OCI-LY7 (cell line): ENCODE measurements around the gene GAL. TPM values are rescaled to one million over a fixed set of nuclear protein-coding genes. Genes with fewer than 3 reads are reported as not detected.

Experiments used
- BruUV-seq: library from RNA; stranded (reverse); fragments of 400-500 nt; replicated peaks from 2 replicates; lab custom pipeline; 2021; lab: Mats Ljungman, UMichigan
- CTCF ChIA-PET: fragments of 300-600 bp; sonication (Branson Sonifier 250); formaldehyde crosslinking; loops from one replicate; lab custom pipeline; 2022; ENCODE audit warnings: antibody characterized with exemption; ENCODE audit not compliant: unreplicated experiment; lab: Charles Lee
- POLR2A ChIA-PET: fragments of 300-600 bp; sonication (Branson Sonifier 250); formaldehyde crosslinking; loops from one replicate; lab custom pipeline; 2022; ENCODE audit warnings: antibody characterized with exemption; lab: Charles Lee
- DNase-seq: peaks from one replicate; pipeline ENCODE4 v3.0.0-alpha.2; 2015; ENCODE audit warnings: low spot score
- H2AFZ ChIP-seq: fragments of 200-600 bp; sonication (generic), shearing (Covaris generic); 2 replicates; pipeline ENCODE4 v1.6.1; 2014; ENCODE audit warnings: mild to moderate bottlenecking, antibody characterized with exemption, low read length, moderate library complexity
- H3K27ac ChIP-seq: fragments of 200-600 bp; sonication (generic); 2 replicates; pipeline ENCODE4 v1.5.1; 2014; ENCODE audit warnings: mixed run types, low read depth, mild to moderate bottlenecking, moderate library complexity, low read length, inconsistent platforms; ENCODE audit not compliant: poor library complexity, severe bottlenecking
- H3K36me3 ChIP-seq: fragments of 200-600 bp; sonication (generic); 2 replicates; pipeline ENCODE4 v1.6.1; 2014; ENCODE audit warnings: mild to moderate bottlenecking, antibody characterized with exemption, low read length, moderate library complexity, mixed read lengths; ENCODE audit not compliant: insufficient read depth
- H3K4me1 ChIP-seq: fragments of 200-600 bp; sonication (generic); 2 replicates; pipeline ENCODE4 v1.5.1; 2014; ENCODE audit warnings: mild to moderate bottlenecking, low read length; ENCODE audit not compliant: insufficient read depth, poor library complexity, severe bottlenecking
- H3K4me2 ChIP-seq: fragments of 200-600 bp; sonication (generic); 2 replicates; pipeline ENCODE4 v1.6.1; 2014; ENCODE audit warnings: mild to moderate bottlenecking, low read length
- H3K4me3 ChIP-seq: fragments of 200-600 bp; sonication (generic); 2 replicates; pipeline ENCODE4 v1.5.1; 2014; ENCODE audit warnings: mild to moderate bottlenecking, low read depth, low read length; ENCODE audit not compliant: poor library complexity, severe bottlenecking
- H3K79me2 ChIP-seq: fragments of 200-600 bp; sonication (generic); 2 replicates; pipeline ENCODE4 v1.6.1; 2016; ENCODE audit warnings: low read depth, mild to moderate bottlenecking, low read length, moderate library complexity, mixed read lengths; ENCODE audit not compliant: insufficient read depth
- H3K9me2 ChIP-seq: fragments of 200-600 bp; sonication (generic); 2 replicates; pipeline ENCODE4 v1.6.1; 2016; ENCODE audit warnings: mild to moderate bottlenecking, low read length, mixed read lengths; ENCODE audit not compliant: insufficient read depth
- H3K9me3 ChIP-seq: fragments of 200-600 bp; sonication (generic); 2 replicates; pipeline ENCODE4 v1.6.1; 2014; ENCODE audit warnings: mild to moderate bottlenecking, mixed run types, low read length, mixed read lengths
- H4K20me1 ChIP-seq: fragments of 200-600 bp; sonication (generic); 2 replicates; pipeline ENCODE4 v1.6.1; 2014; ENCODE audit warnings: mild to moderate bottlenecking, antibody characterized with exemption, low read length, moderate library complexity, mixed read lengths; ENCODE audit not compliant: insufficient read depth
- EZH2phosphoT487 ChIP-seq: fragments of 200-600 bp; sonication (generic); IDR thresholded peaks from 2 replicates; pipeline ENCODE4 v1.6.1; 2018; ENCODE audit warnings: low read depth, borderline replicate concordance, mild to moderate bottlenecking, mixed run types, antibody characterized with exemption, low read length, moderate library complexity, mixed read lengths
- intact Hi-C: fragments of 100-400 bp; cut with micrococcal nuclease; formaldehyde crosslinking; loops from one replicate; pipeline ENCODE4 v1.10.0; 2022; ENCODE audit not compliant: unreplicated experiment
- total RNA-seq, 2 experiments: library from RNA; depleted of rRNA in 1 of 2; stranded (reverse); fragments of >200 nt in 1 of 2; shearing (Covaris generic) in 1 of 2; gene quantifications; 2 replicates each; pipeline ENCODE4 v1.2.3, GENCODE V29; 2014 to 2022
- TF ChIP-seq, protein P1 (sequence below): fragments of 200-600 bp; sonication (generic); conservative IDR thresholded peaks from 2 replicates; pipeline ENCODE4 v1.5.1; 2014; ENCODE audit warnings: mild to moderate bottlenecking, antibody characterized with exemption, low read length, moderate library complexity, mixed read lengths

GAL gene
- total RNA-seq, 2 experiments from 2014 or later = not detected

GRCh38 chr11:68658661-68659060, 25.7 kb upstream of the GAL start:
- no peak for TF ChIP-seq EZH2phosphoT487
- TF ChIP-seq, protein P1, sequence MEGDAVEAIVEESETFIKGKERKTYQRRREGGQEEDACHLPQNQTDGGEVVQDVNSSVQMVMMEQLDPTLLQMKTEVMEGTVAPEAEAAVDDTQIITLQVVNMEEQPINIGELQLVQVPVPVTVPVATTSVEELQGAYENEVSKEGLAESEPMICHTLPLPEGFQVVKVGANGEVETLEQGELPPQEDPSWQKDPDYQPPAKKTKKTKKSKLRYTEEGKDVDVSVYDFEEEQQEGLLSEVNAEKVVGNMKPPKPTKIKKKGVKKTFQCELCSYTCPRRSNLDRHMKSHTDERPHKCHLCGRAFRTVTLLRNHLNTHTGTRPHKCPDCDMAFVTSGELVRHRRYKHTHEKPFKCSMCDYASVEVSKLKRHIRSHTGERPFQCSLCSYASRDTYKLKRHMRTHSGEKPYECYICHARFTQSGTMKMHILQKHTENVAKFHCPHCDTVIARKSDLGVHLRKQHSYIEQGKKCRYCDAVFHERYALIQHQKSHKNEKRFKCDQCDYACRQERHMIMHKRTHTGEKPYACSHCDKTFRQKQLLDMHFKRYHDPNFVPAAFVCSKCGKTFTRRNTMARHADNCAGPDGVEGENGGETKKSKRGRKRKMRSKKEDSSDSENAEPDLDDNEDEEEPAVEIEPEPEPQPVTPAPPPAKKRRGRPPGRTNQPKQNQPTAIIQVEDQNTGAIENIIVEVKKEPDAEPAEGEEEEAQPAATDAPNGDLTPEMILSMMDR = no peak
- Histone ChIP-seq H3K9me2 (no peaks in the 10 kb centered on the region), H3K9me3 (no peaks in the 10 kb centered on the region), H3K4me2 (no peak overlapping the region), H3K4me1 (no peaks in the 10 kb centered on the region), H3K36me3 (no peaks in the 10 kb centered on the region), H4K20me1 (no peaks in the 10 kb centered on the region), H3K4me3 (no peak overlapping the region), H3K79me2 (no peaks in the 10 kb centered on the region), H3K27ac (no peak overlapping the region), H2AFZ (no peak overlapping the region)
- CTCF ChIA-PET = no interaction called here
- no peak for DNase-seq
- no TSS peak for BruUV-seq
- POLR2A ChIA-PET = no interaction called here
- intact Hi-C loops = no loop called here

- no peak overlapping the region for H3K4me3 ChIP-seq
- H3K79me2 ChIP-seq = no peaks in the 10 kb centered on the region
- H3K9me3 ChIP-seq = no peaks in the 10 kb centered on the region
- no peaks in the 10 kb centered on the region for H4K20me1 ChIP-seq
- TF ChIP-seq, protein P1 = no peak
- no peak for TF ChIP-seq EZH2phosphoT487
- DNase-seq = no peak
- H3K4me1 ChIP-seq = no peaks in the 10 kb centered on the region
- H3K9me2 ChIP-seq = no peaks in the 10 kb centered on the region
- H3K27ac ChIP-seq = no peak overlapping the region
- H3K4me2 ChIP-seq = no peak overlapping the region
- BruUV-seq = no TSS peak
- intact Hi-C loops = no loop called here
- ChIA-PET POLR2A (no interaction called here), CTCF (no interaction called here)
- H2AFZ ChIP-seq = no peak overlapping the region
- no peaks in the 10 kb centered on the region for H3K36me3 ChIP-seq
Measured at GRCh38 chr11:68659158-68659921, 25.0 kb upstream of the GAL start.

DNA sequence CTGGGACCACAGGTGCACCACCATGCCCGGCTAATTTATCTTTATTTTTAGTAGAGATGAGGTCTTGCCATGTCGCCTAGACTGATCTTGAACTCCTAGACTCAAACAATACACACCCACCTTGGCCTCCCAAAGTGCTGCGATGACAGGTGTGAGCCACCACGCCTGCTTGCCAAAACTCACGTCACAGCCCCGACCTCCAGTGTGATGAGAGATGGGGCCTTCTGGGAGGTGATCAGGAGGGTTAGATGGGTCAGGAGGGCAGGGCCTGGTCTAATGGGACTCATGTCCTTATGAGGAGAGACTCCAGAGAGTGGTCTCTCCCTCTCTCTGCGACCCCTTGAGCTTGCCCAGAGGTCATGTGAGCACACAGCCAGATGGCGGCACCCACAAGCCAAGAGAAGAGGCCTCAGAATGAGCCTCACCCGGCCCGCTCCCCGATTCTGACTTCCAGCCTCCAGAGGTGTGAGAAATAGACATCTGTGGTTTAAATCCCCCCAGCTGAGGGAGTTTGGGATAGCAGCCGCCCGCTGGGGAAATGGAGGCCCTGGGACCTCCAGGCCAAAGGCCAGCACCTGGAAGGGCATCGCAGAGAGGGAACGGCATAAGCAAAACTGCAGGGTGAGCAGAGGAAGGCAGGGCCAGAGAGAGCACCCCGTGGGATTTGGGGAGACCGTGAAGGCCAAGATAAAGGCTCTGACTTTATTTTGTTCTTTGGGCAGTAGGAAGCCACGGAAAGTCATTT, 24.1 kb upstream of the GAL start:
- ChIA-PET POLR2A (no interaction called here), CTCF (no interaction called here)
- Histone ChIP-seq H3K27ac (no peak overlapping the region), H3K4me2 (no peak overlapping the region), H3K9me3 (no peaks in the 10 kb centered on the region), H2AFZ (no peak overlapping the region), H3K4me1 (no peaks in the 10 kb centered on the region), H3K79me2 (no peaks in the 10 kb centered on the region), H3K4me3 (no peak overlapping the region), H3K9me2 (no peaks in the 10 kb centered on the region), H3K36me3 (no peaks in the 10 kb centered on the region), H4K20me1 (no peaks in the 10 kb centered on the region)
- no TSS peak for BruUV-seq
- no peak for TF ChIP-seq EZH2phosphoT487
- TF ChIP-seq, protein P1 = no peak
- intact Hi-C loops = no loop called here
- no peak for DNase-seq
